Immature natural killer cell (primary cell): ENCODE data around the gene BPNT1. TPM values are rescaled to one million over a fixed set of nuclear protein-coding genes. Genes with fewer than 3 reads are reported as not detected.
"Not testable (repeated sequence)": the region's sequence is repeated elsewhere in the genome, so short reads cannot be mapped to it uniquely, and the experiment has no call there.

ENCODE experiments used
- DNase-seq, 3 donors: peaks; one replicate each; pipeline ENCODE4 v3.0.0; 2022; ENCODE audit warnings: mixed read lengths in 1 of 3
- H3K27ac Mint-ChIP-seq, 6 donors: one replicate each; pipeline ENCODE4 v1.8.0; 2020; ENCODE audit warnings: mixed read lengths in 6 of 6, mild to moderate bottlenecking in 5 of 6, inconsistent platforms in 4 of 6, moderate library complexity in 3 of 6
- H3K27me3 Mint-ChIP-seq, 3 donors: one replicate each; pipeline ENCODE4 v1.8.0; 2020 to 2021; ENCODE audit warnings: low read depth in 3 of 3, mild to moderate bottlenecking in 3 of 3, mixed read lengths in 3 of 3, moderate library complexity in 3 of 3, inconsistent platforms in 1 of 3
- H3K36me3 Mint-ChIP-seq, 3 donors: one replicate each; pipeline ENCODE4 v1.8.0; 2020; ENCODE audit warnings: mixed read lengths in 3 of 3, inconsistent platforms in 2 of 3, mild to moderate bottlenecking in 2 of 3
- H3K4me1 Mint-ChIP-seq, 2 donors: one replicate each; pipeline ENCODE4 v1.8.0; 2020; ENCODE audit warnings: inconsistent platforms in 2 of 2, mild to moderate bottlenecking in 2 of 2, mixed read lengths in 2 of 2, moderate library complexity in 1 of 2
- H3K4me3 Mint-ChIP-seq, 5 donors: one replicate each; pipeline ENCODE4 v1.8.0; 2020; ENCODE audit warnings: mild to moderate bottlenecking in 5 of 5, mixed read lengths in 5 of 5, inconsistent platforms in 3 of 5, moderate library complexity in 3 of 5
- H3K9me3 Mint-ChIP-seq, 6 donors: one replicate each; pipeline ENCODE4 v1.8.0; 2020; ENCODE audit warnings: mild to moderate bottlenecking in 6 of 6, mixed read lengths in 6 of 6, inconsistent platforms in 4 of 6, moderate library complexity in 3 of 6
- polyA plus RNA-seq, 3 donors: library from polyadenylated mRNA; unstranded; fragments of 300-500 nt; fragmentation: Illumina TruSeq; gene quantifications; one replicate each; pipeline ENCODE4 v1.2.3, GENCODE V29; 2021

The BPNT1 gene
- polyA plus RNA-seq, 3 donors from 2014 or later: 13.9 to 19.0 (median 15.3) TPM

- Mint-ChIP-seq H3K4me1 (peaks cover 17 to 19% of the 10 kb centered on the region in 2 donors), H3K4me3 (peak overlapping the region; percentile 72 to 89 (median 85))
These were observed 33.2 kb downstream of the BPNT1 start for GRCh38 chr1:220056374-220056773.

GRCh38 chr1:220046052-220046930 lies 43.3 kb downstream of the BPNT1 start, which contains the start of gene EPRS1:
EPRS1 (minus strand) TSS chr1:220046505; CDS start chr1:220046388, 117 bp downstream.
- H3K36me3 Mint-ChIP-seq: no peaks in the 10 kb centered on the region
- H3K4me1 Mint-ChIP-seq: peaks cover 38 to 43% of the 10 kb centered on the region in 2 donors
- peak; percentile 95 to 97 (median 96) for DNase-seq
- peaks cover 4 to 13% (median 13%) of the 10 kb centered on the region in 3 donors for H3K27me3 Mint-ChIP-seq
- H3K9me3 Mint-ChIP-seq: no peaks in the 10 kb centered on the region
- peak within 1 kb of the TSS; percentile 86 to 97 (median 95) for H3K27ac Mint-ChIP-seq
- peak within 1 kb of the TSS; percentile 89 to 97 (median 92) for H3K4me3 Mint-ChIP-seq

More at GRCh38 chr1:220056374-220056773, 33.2 kb downstream of the BPNT1 start:
- peaks cover 0 to 3% (median 0%) of the 10 kb centered on the region in 3 donors for H3K27me3 Mint-ChIP-seq
- H3K27ac Mint-ChIP-seq: peak overlapping the region; percentile 82 to 98 (median 91)
- H3K36me3 Mint-ChIP-seq: peaks cover 6 to 19% (median 10%) of the 10 kb centered on the region in 3 donors
- no peaks in the 10 kb centered on the region for H3K9me3 Mint-ChIP-seq
- DNase-seq: peak; percentile 57 to 66 (median 65)

GRCh38 chr1:220045356-220046051 lies 44.1 kb downstream of the BPNT1 start:
- Mint-ChIP-seq H3K4me1 (peaks cover 38 to 43% of the 10 kb centered on the region in 2 donors), H3K27ac (peak overlapping the region; percentile 86 to 97 (median 95)), H3K36me3 (no peaks in the 10 kb centered on the region), H3K4me3 (peak overlapping the region; percentile 89 to 97 (median 92)), H3K9me3 (no peaks in the 10 kb centered on the region), H3K27me3 (peaks cover 4 to 13% (median 12%) of the 10 kb centered on the region in 3 donors)
- DNase-seq: no peak

- H3K9me3 Mint-ChIP-seq: no peaks in the 10 kb centered on the region
- H3K27me3 Mint-ChIP-seq: peaks cover 4 to 13% (median 12%) of the 10 kb centered on the region in 3 donors
- DNase-seq: no peak
- no peaks in the 10 kb centered on the region for H3K36me3 Mint-ChIP-seq
- peaks cover 38 to 43% of the 10 kb centered on the region in 2 donors for H3K4me1 Mint-ChIP-seq
- peak overlapping the region; percentile 89 to 97 (median 92) for H3K4me3 Mint-ChIP-seq
- H3K27ac Mint-ChIP-seq: peak overlapping the region; percentile 86 to 97 (median 95)
These were observed 44.8 kb downstream of the BPNT1 start for GRCh38 chr1:220044678-220045355.

- Mint-ChIP-seq H3K4me1 (peaks cover 41 to 49% of the 10 kb centered on the region in 2 donors), H3K36me3 (peaks cover 3 to 6% (median 6%) of the 10 kb centered on the region in 3 donors), H3K4me3 (peak overlapping the region in 2 of 5 donors; percentile 5 to 19), H3K9me3 (no peaks in the 10 kb centered on the region), H3K27me3 (peaks cover 4 to 13% (median 12%) of the 10 kb centered on the region in 3 donors), H3K27ac (peak overlapping the region; percentile 38 to 86 (median 80))
- DNase-seq: no peak
These were observed 45.9 kb downstream of the BPNT1 start for GRCh38 chr1:220043646-220044045.

- Mint-ChIP-seq H3K4me3 (no peak overlapping the region), H3K4me1 (peaks cover 37 to 50% of the 10 kb centered on the region in 2 donors), H3K27ac (no peak overlapping the region), H3K9me3 (no peaks in the 10 kb centered on the region), H3K27me3 (no peaks in the 10 kb centered on the region), H3K36me3 (peaks cover 10 to 18% (median 14%) of the 10 kb centered on the region in 3 donors)
- DNase-seq: no peak
These were observed 49.5 kb downstream of the BPNT1 start for GRCh38 chr1:220040028-220040596.

GRCh38 chr1:220038640-220039039 lies 50.9 kb downstream of the BPNT1 start:
- H3K27ac Mint-ChIP-seq: peak overlapping the region in 5 of 6 donors; percentile 6 to 73 (median 26)
- no peak overlapping the region for H3K4me3 Mint-ChIP-seq
- H3K36me3 Mint-ChIP-seq: peaks cover 10 to 18% (median 14%) of the 10 kb centered on the region in 3 donors
- peaks cover 28 to 45% of the 10 kb centered on the region in 2 donors for H3K4me1 Mint-ChIP-seq
- no peaks in the 10 kb centered on the region for H3K9me3 Mint-ChIP-seq
- DNase-seq: no peak
- H3K27me3 Mint-ChIP-seq: no peaks in the 10 kb centered on the region

GRCh38 chr1:220037810-220038209 lies 51.8 kb downstream of the BPNT1 start:
- Mint-ChIP-seq H3K27ac (peak overlapping the region in 4 of 6 donors; percentile 7 to 50 (median 36)), H3K4me1 (peaks cover 23 to 37% of the 10 kb centered on the region in 2 donors), H3K36me3 (peaks cover 10 to 18% (median 14%) of the 10 kb centered on the region in 3 donors)
- H3K9me3 Mint-ChIP-seq, DNase-seq, H3K27me3 Mint-ChIP-seq, H3K4me3 Mint-ChIP-seq: not testable (repeated sequence)

GRCh38 chr1:220032911-220033310 lies 56.7 kb downstream of the BPNT1 start:
- H3K4me3 Mint-ChIP-seq: no peak overlapping the region
- H3K27me3 Mint-ChIP-seq: no peaks in the 10 kb centered on the region
- H3K4me1 Mint-ChIP-seq: peaks cover 19 to 25% of the 10 kb centered on the region in 2 donors
- H3K27ac Mint-ChIP-seq: no peak overlapping the region
- no peak for DNase-seq
- H3K9me3 Mint-ChIP-seq: no peaks in the 10 kb centered on the region
- H3K36me3 Mint-ChIP-seq: peaks cover 14 to 27% (median 26%) of the 10 kb centered on the region in 3 donors

GRCh38 chr1:220031287-220031686 lies 58.3 kb downstream of the BPNT1 start:
- Mint-ChIP-seq H3K27ac (peak overlapping the region in 4 of 6 donors; percentile 44 to 67 (median 60)), H3K36me3 (peaks cover 14 to 23% (median 23%) of the 10 kb centered on the region in 3 donors), H3K9me3 (no peaks in the 10 kb centered on the region), H3K27me3 (peaks cover 0 to 1% (median 0%) of the 10 kb centered on the region in 3 donors), H3K4me3 (no peak overlapping the region), H3K4me1 (peaks cover 8 to 11% of the 10 kb centered on the region in 2 donors)
- DNase-seq: no peak

GRCh38 chr1:220028346-220028895 lies 61.2 kb downstream of the BPNT1 start:
- Mint-ChIP-seq H3K9me3 (no peaks in the 10 kb centered on the region), H3K27me3 (peaks cover 0 to 1% (median 0%) of the 10 kb centered on the region in 3 donors), H3K36me3 (peaks cover 26 to 46% (median 37%) of the 10 kb centered on the region in 3 donors), H3K27ac (no peak overlapping the region), H3K4me1 (peaks cover 0 to 3% of the 10 kb centered on the region in 2 donors), H3K4me3 (no peak overlapping the region)
- DNase-seq: no peak

- Mint-ChIP-seq H3K9me3 (no peaks in the 10 kb centered on the region), H3K27me3 (no peaks in the 10 kb centered on the region), H3K4me3 (no peak overlapping the region), H3K27ac (no peak overlapping the region), H3K36me3 (peaks cover 28 to 56% (median 33%) of the 10 kb centered on the region in 3 donors), H3K4me1 (peaks cover 2 to 17% of the 10 kb centered on the region in 2 donors)
- DNase-seq: no peak
These were observed 70.5 kb downstream of the BPNT1 start for GRCh38 chr1:220019071-220019470.
